Measurements from ENCODE around the gene INPP4B.

GRCh38 chr4:142705820-142706219 lies 140.3 kb downstream of the INPP4B start:
- TF ChIP-seq CTCF (IDR thresholded peaks at IDR 0.05; ENCODE audit: low read length) (no peak), EZH2 (IDR thresholded peaks at IDR 0.05; ENCODE audit: borderline replicate concordance, low read length) (no peak)
